Lower leg skin (tissue), 4 donors: ENCODE results near the gene CCZ1. TPM values are rescaled to one million over a fixed set of nuclear protein-coding genes. Genes with fewer than 3 reads are reported as not detected.
"Not testable (repeated sequence)": the region's sequence is repeated elsewhere in the genome, so short reads cannot be mapped to it uniquely, and the experiment has no call there.

Experiments used
- DNase-seq, 2 donors: peaks; one replicate each; pipeline ENCODE4 v3.0.0-alpha.2; 2019; ENCODE audit warnings: low spot score in 2 of 2
- H3K4me3 ChIP-seq: fragments of 200-600 bp; sonication (generic); 2 replicates; pipeline ENCODE4 v1.5.1; 2017; ENCODE audit warnings: mild to moderate bottlenecking, low read depth; ENCODE audit not compliant: poor library complexity, severe bottlenecking
- POLR2A ChIP-seq, 2 donors: fragments of 450-650 bp; IDR thresholded peaks; one replicate each; pipeline ENCODE4 v1.6.1; 2016 to 2017; ENCODE audit warnings: antibody characterized with exemption in 2 of 2, mild to moderate bottlenecking in 1 of 2, moderate library complexity in 1 of 2
- WGBS, 2 donors: methylation state at CpG; one replicate each; pipeline ENCODE4 v1.1.5; 2018; 5-methylcytosine and 5-hydroxymethylcytosine counted together
- intact Hi-C: fragments of 100-400 bp; cut with DNase I; formaldehyde crosslinking; loops from one replicate; pipeline ENCODE4 v1.15.0; 2023; ENCODE audit warnings: low total_unique reads
- total RNA-seq, 4 donors: library from RNA; depleted of rRNA; stranded (reverse); fragments of >200 nt; gene quantifications; one replicate each; pipeline ENCODE4 v1.1.0, GENCODE V29; 2016
- TF ChIP-seq, protein P1 (sequence below), 3 donors: fragments of 450-650 bp; IDR thresholded peaks; one replicate each; pipeline ENCODE4 v1.5.1; 2016; ENCODE audit warnings: antibody characterized with exemption in 3 of 3, mild to moderate bottlenecking in 3 of 3, moderate library complexity in 2 of 3

CCZ1 gene
- total RNA-seq, 4 donors from 2014 or later, result 37.3 to 66.7 (median 48.4) TPM

DNA sequence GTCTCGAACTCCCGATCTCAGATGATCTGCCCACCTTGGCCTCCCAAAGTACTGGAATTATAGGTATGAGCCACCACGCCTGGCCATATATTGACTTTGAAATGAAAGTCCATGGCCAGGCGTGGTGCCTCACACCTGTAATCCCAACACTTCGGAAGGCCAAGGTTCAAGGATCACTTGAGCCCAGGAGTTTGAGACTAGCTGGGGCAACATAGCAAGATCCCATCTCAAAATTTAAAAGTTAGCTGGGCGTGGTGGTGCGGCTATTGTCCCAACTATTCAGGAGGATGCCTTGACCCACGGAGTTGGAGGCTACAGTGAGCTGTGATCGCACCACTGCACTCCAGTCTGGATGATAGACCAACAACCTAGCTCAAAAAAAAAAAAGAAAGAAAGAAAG, 6.0 kb upstream of the CCZ1 start:
- no peak overlapping the region for H3K4me3 ChIP-seq
- TF ChIP-seq, protein P1, sequence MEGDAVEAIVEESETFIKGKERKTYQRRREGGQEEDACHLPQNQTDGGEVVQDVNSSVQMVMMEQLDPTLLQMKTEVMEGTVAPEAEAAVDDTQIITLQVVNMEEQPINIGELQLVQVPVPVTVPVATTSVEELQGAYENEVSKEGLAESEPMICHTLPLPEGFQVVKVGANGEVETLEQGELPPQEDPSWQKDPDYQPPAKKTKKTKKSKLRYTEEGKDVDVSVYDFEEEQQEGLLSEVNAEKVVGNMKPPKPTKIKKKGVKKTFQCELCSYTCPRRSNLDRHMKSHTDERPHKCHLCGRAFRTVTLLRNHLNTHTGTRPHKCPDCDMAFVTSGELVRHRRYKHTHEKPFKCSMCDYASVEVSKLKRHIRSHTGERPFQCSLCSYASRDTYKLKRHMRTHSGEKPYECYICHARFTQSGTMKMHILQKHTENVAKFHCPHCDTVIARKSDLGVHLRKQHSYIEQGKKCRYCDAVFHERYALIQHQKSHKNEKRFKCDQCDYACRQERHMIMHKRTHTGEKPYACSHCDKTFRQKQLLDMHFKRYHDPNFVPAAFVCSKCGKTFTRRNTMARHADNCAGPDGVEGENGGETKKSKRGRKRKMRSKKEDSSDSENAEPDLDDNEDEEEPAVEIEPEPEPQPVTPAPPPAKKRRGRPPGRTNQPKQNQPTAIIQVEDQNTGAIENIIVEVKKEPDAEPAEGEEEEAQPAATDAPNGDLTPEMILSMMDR (IDR thresholded peaks at IDR 0.05), result no peak
- TF ChIP-seq POLR2A (IDR thresholded peaks at IDR 0.05), result no peak
- intact Hi-C loops, result no loop called here
- DNase-seq, result no peak
- 96 to 97% methylated on average over 9 of the region's 9 CpGs for WGBS, 2 donors

DNA sequence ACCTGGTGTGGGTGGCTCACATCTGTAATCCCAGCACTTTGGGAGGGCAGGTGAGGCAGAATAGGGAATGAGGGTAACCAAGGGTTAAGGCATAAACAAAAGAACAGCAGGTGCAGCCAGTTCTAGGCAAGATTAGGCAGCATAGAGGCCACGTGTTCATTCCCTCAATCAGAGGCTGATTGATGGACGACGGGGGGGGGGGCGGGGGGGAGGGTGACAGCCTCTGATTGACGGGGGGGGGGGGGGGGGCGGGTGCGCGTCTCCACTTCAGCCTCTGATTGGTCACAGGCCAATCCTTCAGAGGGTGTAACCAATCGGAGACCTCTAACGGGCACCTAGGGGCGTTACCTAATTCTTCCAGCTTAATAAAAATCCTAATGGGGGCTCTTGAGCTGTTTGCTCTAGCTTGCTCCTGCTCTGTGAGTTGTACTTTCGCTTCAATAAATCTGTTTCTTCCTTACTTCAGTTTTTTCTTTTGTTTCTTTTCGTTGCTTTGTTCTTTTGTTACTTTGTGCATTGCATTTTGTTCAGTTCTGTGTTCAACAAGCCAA, 1.1 kb upstream of the CCZ1 start:
- WGBS, 2 donors, result 50 to 55% methylated on average over 8 of the region's 13 CpGs
- DNase-seq, H3K4me3 ChIP-seq, intact Hi-C loops: not testable (repeated sequence)

DNA sequence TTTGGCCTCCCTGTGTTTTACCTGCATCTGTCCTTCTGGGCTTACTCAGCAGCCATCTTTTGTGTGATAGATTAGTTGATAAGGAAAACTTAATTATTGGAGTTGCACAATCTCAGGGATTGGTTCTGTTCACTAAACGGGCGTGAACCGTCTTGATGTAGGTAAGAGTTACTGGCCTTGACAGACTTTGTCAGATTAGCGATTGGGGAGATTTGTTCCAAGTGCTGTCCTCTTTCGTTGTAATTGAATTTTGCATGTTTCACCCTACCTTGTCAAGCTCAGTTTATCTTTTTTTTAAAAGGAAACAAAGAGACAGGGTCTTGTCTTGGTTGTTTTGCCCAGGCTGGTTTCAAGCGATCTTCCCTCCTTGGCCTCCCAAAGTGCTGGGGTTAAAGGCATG, 4.5 kb downstream of the CCZ1 start:
- H3K4me3 ChIP-seq, intact Hi-C loops, DNase-seq: not testable (repeated sequence)
- WGBS, 2 donors, result 63 to 66% methylated on average over 6 of the region's 6 CpGs

DNA sequence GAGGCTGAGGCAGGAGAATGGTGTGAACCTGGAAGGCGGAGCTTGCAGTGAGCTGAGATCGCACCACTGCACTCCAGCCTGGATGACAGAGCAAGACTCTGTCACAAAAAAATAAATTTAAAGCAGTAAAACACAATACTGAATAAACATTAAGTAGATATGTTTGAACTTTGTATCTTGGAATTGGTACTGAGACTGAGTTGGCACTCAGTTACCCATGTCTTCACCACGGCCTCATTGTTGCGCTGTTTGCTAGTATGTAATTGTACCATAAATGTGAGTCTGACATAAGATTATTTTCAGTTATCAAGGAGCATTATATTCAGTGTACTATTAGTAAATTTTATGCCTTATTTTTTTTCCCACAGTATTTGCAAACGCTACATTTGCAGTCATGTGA, 6.2 kb downstream of the CCZ1 start:
- intact Hi-C loops, H3K4me3 ChIP-seq, DNase-seq: not testable (repeated sequence)
- whole genome bisulfite sequencing, 2 donors, result 83 to 86% methylated on average over 5 of the region's 5 CpGs

DNA sequence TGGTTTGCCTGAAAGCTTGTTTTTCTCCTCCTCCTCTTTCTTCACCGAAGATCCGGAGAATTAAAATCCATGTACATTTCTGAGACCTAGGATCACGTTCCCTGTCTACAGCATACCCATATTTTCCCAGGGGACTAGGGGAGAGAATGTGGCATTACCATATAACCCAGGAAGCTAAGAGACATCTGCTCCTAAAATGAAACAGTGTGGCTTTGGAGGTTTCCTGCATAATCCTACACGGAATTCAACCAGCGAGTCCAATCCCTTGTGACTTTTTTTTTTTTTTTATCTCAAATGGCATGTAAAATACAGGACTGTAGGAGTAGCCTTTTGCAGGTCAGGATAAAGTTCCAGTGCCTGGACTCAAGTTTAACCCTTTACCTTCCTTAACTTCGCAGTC, 10.3 kb downstream of the CCZ1 start:
- intact Hi-C loops, DNase-seq: not testable (repeated sequence)
- 89 to 91% methylated on average over 6 of the region's 6 CpGs for WGBS, 2 donors

DNA sequence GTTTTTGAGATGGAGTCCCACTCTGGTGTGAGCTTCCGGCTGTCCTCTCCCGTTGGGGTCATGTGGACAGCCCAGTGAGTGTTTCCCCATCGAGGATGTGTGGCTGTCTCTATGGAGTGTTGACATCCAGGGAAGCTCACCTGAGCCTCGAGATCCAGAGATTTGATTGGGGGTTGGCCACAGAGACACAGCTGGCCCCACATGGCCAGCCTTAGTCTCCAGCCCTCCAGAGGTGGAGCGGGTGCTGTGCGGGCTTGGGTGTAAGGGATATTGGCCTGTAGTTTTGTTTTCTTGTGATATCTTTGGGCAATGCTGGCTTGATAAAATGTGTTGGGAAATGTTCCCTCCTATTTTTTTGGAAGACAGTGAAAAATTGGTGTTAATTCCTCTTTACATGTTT, 18.0 kb downstream of the CCZ1 start:
- DNase-seq, intact Hi-C loops, H3K4me3 ChIP-seq: not testable (repeated sequence)
- 92 to 100% methylated on average over 2 of the region's 6 CpGs for WGBS, 2 donors

More for the DNA sequence above, 10.3 kb downstream of the CCZ1 start:
- not testable (repeated sequence) for H3K4me3 ChIP-seq

DNA sequence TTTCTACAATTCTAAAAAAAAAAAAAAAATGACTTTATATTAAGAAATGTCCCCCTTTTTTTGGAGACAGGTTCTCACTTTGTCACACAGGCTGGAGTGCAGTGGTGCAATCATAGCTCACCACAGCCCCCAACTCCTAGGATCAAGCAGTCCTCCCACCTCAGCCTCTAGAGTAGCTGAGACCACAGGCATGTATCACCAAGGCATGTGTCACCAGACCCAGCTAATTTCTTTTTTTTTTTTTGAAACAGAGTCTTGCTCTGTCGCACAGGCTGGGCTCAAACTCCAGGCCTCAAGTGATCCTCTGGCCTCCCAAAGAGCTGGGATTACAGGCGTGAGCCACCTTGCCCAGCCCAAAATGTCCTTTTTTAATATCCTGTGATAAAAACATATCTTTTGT, 25.6 kb downstream of the CCZ1 start:
- DNase-seq, intact Hi-C loops, H3K4me3 ChIP-seq: not testable (repeated sequence)
- no CpG with 5 or more reads among the region's 2 CpGs for WGBS, 2 donors

DNA sequence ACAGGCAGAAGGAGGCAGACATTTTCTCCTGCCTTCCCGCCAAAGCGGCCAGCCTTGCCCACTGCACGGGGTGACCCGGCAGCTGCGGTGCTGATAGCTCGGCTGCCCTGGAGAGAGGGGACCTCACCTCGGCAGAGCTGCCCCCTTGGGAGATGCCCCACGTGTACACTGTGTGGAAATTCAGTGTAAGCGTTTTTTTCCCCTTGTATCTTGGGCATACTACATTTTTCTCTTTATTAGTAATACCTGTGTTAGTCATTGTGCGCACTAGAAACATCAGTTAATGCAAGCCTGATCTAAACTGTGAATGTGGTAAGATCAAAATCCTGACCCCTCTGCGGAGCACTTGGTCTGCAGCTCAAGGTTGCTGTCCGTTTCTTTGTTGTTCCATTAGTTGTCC, 26.1 kb downstream of the CCZ1 start:
- H3K4me3 ChIP-seq, DNase-seq, intact Hi-C loops: not testable (repeated sequence)
- WGBS, 2 donors, result no CpG with 5 or more reads among the region's 12 CpGs

DNA sequence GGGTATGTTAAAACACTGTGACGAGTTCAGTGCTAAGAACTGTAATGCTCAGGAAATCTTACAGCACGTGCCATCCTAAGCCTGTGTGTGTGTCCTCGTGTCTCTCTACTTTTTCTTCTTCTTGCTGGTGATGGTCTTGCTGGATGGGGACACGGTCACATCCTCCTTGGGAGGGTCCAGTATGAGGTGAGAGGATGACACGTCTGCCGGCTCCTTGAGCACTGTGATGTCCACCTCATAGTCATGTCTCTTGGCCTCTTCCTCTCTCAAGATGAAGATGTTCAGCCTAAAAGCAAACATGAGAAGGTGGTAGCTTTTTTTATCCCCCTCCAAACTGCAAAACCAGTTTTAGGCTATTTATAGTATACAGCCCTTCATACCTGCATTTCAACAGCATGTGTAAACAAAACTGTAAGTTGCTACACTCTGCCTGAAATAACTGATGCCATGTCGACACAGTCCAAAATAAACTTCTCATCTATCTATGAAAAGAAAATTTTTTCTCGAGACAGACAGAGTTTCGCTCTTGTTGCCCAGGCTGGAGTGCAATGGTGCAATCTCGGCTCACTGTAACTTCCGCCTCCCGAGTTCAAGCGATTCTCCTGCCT, 27.8 kb downstream of the CCZ1 start:
- DNase-seq, H3K4me3 ChIP-seq, intact Hi-C loops: not testable (repeated sequence)
- WGBS, 2 donors, result no CpG with 5 or more reads among the region's 13 CpGs

DNA sequence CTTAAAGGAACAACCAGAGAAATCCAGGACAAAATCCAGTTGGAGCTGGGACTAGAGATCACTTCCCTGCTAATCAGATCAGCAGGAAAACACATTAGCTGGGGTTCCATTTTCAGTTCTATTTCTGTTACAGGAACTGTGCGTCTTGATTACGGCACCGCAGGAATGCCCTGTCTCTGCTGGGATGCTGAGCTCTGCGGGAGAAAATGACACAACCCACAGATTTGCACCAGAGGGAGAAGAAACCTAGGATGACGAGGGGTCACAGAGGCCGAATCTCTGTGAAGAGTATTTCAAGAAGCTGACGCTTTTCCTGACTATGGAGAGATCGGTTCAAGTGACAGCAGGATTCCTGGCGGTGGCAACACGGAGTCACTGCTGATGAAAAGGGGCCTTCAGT, 31.8 kb downstream of the CCZ1 start:
- DNase-seq, H3K4me3 ChIP-seq, intact Hi-C loops: not testable (repeated sequence)
- WGBS, 2 donors, result no CpG with 5 or more reads among the region's 10 CpGs

DNA sequence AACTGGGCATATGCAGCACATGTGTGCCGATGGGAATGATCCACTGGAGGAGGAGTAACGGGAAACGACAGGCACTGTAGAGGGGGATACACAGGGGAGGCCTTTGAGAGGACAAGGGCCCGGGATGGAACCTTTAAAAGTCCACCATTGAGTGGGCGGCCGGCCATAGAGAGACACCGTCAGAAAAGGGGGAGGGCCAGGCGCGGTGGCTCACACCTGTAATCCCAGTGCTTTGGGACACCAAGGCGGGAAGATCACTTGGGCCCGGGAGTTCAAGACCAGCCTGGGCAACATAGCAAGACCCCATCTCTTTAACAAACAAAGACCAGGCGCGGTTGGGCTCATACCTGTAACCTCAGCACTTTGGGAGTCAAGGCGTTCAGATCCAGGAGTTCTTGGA, 32.7 kb downstream of the CCZ1 start:
- H3K4me3 ChIP-seq, intact Hi-C loops: not testable (repeated sequence)
- 92 to 93% methylated on average over 14 of the region's 14 CpGs for WGBS, 2 donors
- DNase-seq, result peak; percentile 14 to 81

DNA sequence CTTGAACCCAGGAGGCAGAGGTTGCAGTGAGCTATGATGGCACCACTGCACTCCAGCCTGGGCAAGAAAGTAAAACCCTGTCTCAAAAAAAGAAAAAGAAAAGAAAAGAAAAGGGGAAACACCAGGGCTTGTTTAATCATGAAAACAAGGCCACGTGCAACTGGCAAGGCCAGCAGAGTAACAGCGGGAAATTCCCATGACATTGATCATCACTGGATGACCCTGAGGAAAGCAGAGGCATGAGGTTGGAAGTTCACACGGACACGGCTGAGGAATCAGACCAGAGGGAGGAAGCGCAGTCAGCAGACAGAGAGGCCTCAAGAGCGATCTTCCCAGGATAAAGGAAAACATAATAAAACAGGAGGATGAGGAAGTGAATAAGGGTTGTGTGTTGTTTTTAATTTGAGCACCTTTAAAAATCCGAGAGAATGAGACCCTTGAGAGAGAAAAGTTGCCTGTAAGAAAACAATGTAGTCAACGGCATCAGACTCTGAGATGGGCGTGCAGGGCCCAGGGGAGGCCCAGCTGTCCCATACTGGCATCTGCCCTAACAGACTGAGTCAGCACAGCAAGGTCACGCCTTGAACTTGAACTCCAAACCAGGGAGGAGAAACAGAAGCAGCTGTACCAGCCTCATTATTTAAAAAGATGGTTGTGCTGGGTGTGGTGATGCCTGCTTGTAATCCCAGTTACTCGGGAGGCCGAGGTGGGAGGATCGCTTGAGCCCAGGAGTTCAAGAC, 33.5 kb downstream of the CCZ1 start:
- intact Hi-C loops, H3K4me3 ChIP-seq, DNase-seq: not testable (repeated sequence)
- 43 to 46% methylated on average over 3 to 6 of the region's 13 CpGs for WGBS, 2 donors

DNA sequence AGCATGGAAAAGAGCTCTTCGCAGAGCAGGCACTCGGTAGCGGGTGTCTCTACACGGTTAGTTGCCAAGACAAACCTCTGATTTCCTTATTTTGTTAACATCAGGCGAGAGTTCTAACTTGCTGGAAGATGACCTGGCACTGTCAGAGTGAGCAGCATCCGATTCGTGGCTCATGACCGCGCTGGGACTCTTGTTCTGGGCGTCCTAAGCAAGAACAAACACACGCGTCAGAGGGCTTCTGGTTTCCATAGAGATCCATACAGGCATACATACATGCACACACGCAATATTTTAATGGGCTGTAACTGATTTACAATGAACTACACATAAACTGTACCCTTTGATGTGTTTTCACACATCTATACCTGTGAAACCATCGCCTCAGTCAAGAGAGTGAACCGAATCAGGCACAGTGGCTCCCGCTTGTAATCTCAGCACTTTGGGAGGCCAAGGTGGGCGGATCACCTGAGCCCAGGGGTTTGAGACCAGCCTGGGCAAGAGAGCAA, 36.5 kb downstream of the CCZ1 start:
- H3K4me3 ChIP-seq, intact Hi-C loops, DNase-seq: not testable (repeated sequence)
- WGBS, 2 donors, result no CpG with 5 or more reads among the region's 17 CpGs

DNA sequence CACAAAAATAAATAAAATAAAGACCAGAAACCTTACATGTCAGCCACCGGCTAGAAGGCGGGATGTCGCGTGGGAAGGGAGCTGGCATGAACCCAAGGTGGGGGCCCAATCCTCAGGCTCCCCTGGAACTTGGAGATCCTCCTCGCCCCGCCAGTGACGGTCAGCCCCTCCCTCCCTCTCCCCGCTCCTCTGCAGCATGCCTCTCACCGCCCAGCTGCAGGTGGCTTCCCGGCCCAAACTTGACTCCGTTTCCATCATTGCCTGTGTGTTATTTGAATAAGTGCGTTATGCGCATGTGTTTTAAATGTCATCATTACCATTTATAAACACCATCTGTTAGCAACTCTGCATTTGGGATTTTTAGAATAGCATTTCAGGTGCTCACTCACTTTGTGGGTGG, 64.7 kb downstream of the CCZ1 start:
- DNase-seq, H3K4me3 ChIP-seq, intact Hi-C loops: not testable (repeated sequence)
- WGBS, 2 donors, result 40% methylated on average over 4 of the region's 13 CpGs; no CpG with 5 or more reads in 1 of the 2 donors
